Endodermal cell (in vitro differentiated cells): ENCODE measurements around the gene ZBTB46. TPM values are rescaled to one million over a fixed set of nuclear protein-coding genes. Genes with fewer than 3 reads are reported as not detected.

Source experiments
- DNase-seq: peaks from one replicate; pipeline ENCODE4 v3.0.0-alpha.2; 2017
- H3K27ac ChIP-seq: 2 replicates; pipeline ENCODE4 v1.5.1; 2013; ENCODE audit warnings: mild to moderate bottlenecking, low read depth, low read length, moderate library complexity
- H3K27me3 ChIP-seq: 2 replicates; pipeline ENCODE4 v1.6.1; 2013; ENCODE audit warnings: mild to moderate bottlenecking, low read length, moderate library complexity; ENCODE audit not compliant: insufficient read depth, control insufficient read depth, poor library complexity, severe bottlenecking
- H3K36me3 ChIP-seq: 2 replicates; pipeline ENCODE4 v1.7.0; 2013; ENCODE audit warnings: mild to moderate bottlenecking, low read length, moderate library complexity; ENCODE audit not compliant: control insufficient read depth, insufficient read depth
- H3K4me1 ChIP-seq: one replicate; pipeline ENCODE4 v1.7.0; 2013; ENCODE audit warnings: low read length; ENCODE audit not compliant: control insufficient read depth, insufficient read depth
- H3K4me3 ChIP-seq: 2 replicates; pipeline ENCODE4 v1.5.1; 2013; ENCODE audit warnings: mild to moderate bottlenecking, low read length, moderate library complexity
- H3K9ac ChIP-seq: 2 replicates; pipeline ENCODE4 v1.6.1; 2013; ENCODE audit warnings: mild to moderate bottlenecking, low read length, moderate library complexity; ENCODE audit not compliant: poor library complexity, severe bottlenecking; ENCODE audit errors: extremely low read depth
- H3K9me3 ChIP-seq: 2 replicates; pipeline ENCODE4 v1.6.1; 2013; ENCODE audit warnings: mild to moderate bottlenecking, low read length, moderate library complexity; ENCODE audit not compliant: control insufficient read depth
- H3K27ac Mint-ChIP-seq: 2 replicates; pipeline ENCODE4 v1.8.0; 2020; ENCODE audit warnings: mixed read lengths
- H3K27me3 Mint-ChIP-seq: 2 replicates; pipeline ENCODE4 v1.8.0; 2021; ENCODE audit warnings: mild to moderate bottlenecking, mixed read lengths; ENCODE audit not compliant: insufficient read depth
- H3K36me3 Mint-ChIP-seq: 2 replicates; pipeline ENCODE4 v1.8.0; 2020; ENCODE audit warnings: low read depth, mixed read lengths
- H3K4me1 Mint-ChIP-seq: 2 replicates; pipeline ENCODE4 v1.8.0; 2020; ENCODE audit warnings: mixed read lengths
- H3K4me3 Mint-ChIP-seq: 2 replicates; pipeline ENCODE4 v1.8.0; 2020; ENCODE audit warnings: mild to moderate bottlenecking, moderate library complexity, mixed read lengths
- H3K9me3 Mint-ChIP-seq: 2 replicates; pipeline ENCODE4 v1.8.0; 2020; ENCODE audit warnings: mild to moderate bottlenecking, mixed read lengths
- WGBS, 2 experiments: methylation state at CpG; one replicate each; pipeline versions ENCODE4 v1.1.5 to v1.1.7; 2013; ENCODE audit warnings: missing lambda C conversion rate in 2 of 2, mixed read lengths in 1 of 2; ENCODE audit not compliant: insufficient coverage in 1 of 2, insufficient read length in 1 of 2; 5-methylcytosine and 5-hydroxymethylcytosine counted together
- long read RNA-seq, 4 experiments: library from polyadenylated mRNA in 2 of 4; library from RNA in 1 of 4; library from capped mRNA in 1 of 4; stranded (forward) in 3 of 4; unstranded in 1 of 4; transcript quantifications; one replicate each; pipeline ENCODE4 v2.0.0, GENCODE V29; 2020 to 2021; ENCODE audit warnings: inconsistent platforms in 1 of 4
- polyA plus RNA-seq, 2 experiments: library from polyadenylated mRNA; stranded (reverse); fragments of 50-300 nt; gene quantifications; one replicate each; pipeline ENCODE4 v1.2.3, GENCODE V29; 2013
- total RNA-seq, 2 donors: library from RNA; stranded (reverse); fragmentation: NEBNext Ultra II Directional in 1 of 2; extraction: Animal tissue kit (Norgen Biotek cat#: 25700) in 1 of 2; gene quantifications; 2 replicates in 1 of 2; 3 replicates in 1 of 2; pipeline ENCODE4 v1.2.1, GENCODE V29; 2021
- TF ChIP-seq, protein P1 (sequence below): fragments of 200-600 bp; sonication (generic); conservative IDR thresholded peaks from 2 replicates; pipeline ENCODE4 v1.5.0; 2021; ENCODE audit warnings: antibody characterized with exemption, mild to moderate bottlenecking

The ZBTB46 gene, protein sequence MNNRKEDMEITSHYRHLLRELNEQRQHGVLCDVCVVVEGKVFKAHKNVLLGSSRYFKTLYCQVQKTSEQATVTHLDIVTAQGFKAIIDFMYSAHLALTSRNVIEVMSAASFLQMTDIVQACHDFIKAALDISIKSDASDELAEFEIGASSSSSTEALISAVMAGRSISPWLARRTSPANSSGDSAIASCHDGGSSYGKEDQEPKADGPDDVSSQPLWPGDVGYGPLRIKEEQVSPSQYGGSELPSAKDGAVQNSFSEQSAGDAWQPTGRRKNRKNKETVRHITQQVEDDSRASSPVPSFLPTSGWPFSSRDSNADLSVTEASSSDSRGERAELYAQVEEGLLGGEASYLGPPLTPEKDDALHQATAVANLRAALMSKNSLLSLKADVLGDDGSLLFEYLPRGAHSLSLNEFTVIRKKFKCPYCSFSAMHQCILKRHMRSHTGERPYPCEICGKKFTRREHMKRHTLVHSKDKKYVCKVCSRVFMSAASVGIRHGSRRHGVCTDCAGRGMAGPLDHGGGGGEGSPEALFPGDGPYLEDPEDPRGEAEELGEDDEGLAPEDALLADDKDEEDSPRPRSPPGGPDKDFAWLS
- 10 to 100 TPM; 24.9 to 25.9 TPM for total RNA-seq
- polyA plus RNA-seq (2013, experiment 1 of 2): 8.4 TPM
- 7.5 TPM for polyA plus RNA-seq (2013, experiment 2 of 2)
- long read RNA-seq, experiment 1, full-length matches to known transcripts: 1 of 10 reads
- long read RNA-seq, experiment 1, partial matches to known transcripts: 1 of 10 reads
- long read RNA-seq, experiment 1, other reads (novel, unspliced or antisense): 8 of 10 reads
- long read RNA-seq, experiment 2, full-length matches to known transcripts: 20 of 40 reads
- long read RNA-seq, experiment 2, partial matches to known transcripts: 4 of 40 reads
- long read RNA-seq, experiment 2, other reads (novel, unspliced or antisense): 16 of 40 reads
- long read RNA-seq, experiment 3, full-length matches to known transcripts: 1 of 9 reads
- long read RNA-seq, experiment 3, partial matches to known transcripts: 3 of 9 reads
- long read RNA-seq, experiment 3, other reads (novel, unspliced or antisense): 5 of 9 reads
- long read RNA-seq, experiment 4, partial matches to known transcripts: 0 of 1 reads
- long read RNA-seq, experiment 4, other reads (novel, unspliced or antisense): 1 of 1 reads

DNA sequence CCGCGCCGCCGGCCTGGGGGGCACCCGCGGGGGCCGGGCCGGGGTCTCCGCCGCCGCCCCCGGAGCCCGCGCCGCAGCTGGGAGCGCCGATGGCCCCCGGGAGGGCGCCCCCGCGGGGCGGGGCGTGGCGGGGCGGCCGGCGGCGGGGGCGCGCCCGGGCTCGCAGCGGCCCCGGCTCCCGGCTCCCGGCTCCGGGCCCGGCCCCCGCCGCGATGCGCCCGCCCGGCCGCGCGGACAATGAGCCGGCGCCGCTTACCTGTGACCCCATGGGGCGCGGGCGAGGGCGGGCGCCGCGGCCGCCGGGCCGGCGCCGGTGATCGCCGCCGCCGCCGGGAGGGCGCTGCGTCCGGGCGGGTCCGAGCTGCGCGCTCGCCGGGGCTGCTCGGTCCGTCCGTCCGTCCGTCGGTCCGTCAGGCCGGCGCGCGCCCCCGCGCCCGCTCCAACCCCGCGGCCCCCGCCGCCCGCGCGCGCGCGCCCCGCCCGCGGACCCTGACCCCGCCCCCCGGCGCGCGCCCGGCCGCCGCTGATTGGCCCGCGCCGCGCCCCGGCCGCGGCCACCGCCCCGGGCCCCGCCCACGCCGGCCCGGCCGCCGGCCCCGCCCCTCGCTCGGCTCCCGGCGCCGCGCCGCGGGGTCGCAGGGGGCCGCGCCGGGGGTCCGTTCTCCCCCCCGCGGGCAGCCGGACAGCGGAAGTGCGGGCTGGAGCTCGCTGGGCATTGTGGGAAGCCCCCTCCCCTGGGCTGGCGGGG is at the start of gene ZBTB46:
ZBTB46 (minus strand) TSS at position 424 of the 748 bp plus-strand sequence. CDS start 40,507 bp downstream, outside the sequence.
- Histone ChIP-seq H3K36me3 (no peaks in the 10 kb centered on the region), H3K4me3 (peak within 1 kb of the TSS; percentile 85), H3K27ac (no peak within 1 kb of the TSS), H3K27me3 (peaks cover 9% of the 10 kb centered on the region), H3K9ac (peak within 1 kb of the TSS; percentile 56), H3K9me3 (no peaks in the 10 kb centered on the region), H3K4me1 (peaks cover 7% of the 10 kb centered on the region)
- WGBS, 2 experiments: 0% methylated on average over 2 to 147 of the region's 147 CpGs
- peak; percentile 66 for DNase-seq
- TF ChIP-seq, protein P1, sequence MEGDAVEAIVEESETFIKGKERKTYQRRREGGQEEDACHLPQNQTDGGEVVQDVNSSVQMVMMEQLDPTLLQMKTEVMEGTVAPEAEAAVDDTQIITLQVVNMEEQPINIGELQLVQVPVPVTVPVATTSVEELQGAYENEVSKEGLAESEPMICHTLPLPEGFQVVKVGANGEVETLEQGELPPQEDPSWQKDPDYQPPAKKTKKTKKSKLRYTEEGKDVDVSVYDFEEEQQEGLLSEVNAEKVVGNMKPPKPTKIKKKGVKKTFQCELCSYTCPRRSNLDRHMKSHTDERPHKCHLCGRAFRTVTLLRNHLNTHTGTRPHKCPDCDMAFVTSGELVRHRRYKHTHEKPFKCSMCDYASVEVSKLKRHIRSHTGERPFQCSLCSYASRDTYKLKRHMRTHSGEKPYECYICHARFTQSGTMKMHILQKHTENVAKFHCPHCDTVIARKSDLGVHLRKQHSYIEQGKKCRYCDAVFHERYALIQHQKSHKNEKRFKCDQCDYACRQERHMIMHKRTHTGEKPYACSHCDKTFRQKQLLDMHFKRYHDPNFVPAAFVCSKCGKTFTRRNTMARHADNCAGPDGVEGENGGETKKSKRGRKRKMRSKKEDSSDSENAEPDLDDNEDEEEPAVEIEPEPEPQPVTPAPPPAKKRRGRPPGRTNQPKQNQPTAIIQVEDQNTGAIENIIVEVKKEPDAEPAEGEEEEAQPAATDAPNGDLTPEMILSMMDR: no peak
- no peak within 1 kb of the TSS for H3K27ac Mint-ChIP-seq
- H3K4me1 Mint-ChIP-seq: peaks cover 25% of the 10 kb centered on the region
- H3K4me3 Mint-ChIP-seq: peak within 1 kb of the TSS; percentile 62
- H3K27me3 Mint-ChIP-seq: peaks cover 32% of the 10 kb centered on the region
- H3K9me3 Mint-ChIP-seq: no peaks in the 10 kb centered on the region
- no peaks in the 10 kb centered on the region for H3K36me3 Mint-ChIP-seq

DNA sequence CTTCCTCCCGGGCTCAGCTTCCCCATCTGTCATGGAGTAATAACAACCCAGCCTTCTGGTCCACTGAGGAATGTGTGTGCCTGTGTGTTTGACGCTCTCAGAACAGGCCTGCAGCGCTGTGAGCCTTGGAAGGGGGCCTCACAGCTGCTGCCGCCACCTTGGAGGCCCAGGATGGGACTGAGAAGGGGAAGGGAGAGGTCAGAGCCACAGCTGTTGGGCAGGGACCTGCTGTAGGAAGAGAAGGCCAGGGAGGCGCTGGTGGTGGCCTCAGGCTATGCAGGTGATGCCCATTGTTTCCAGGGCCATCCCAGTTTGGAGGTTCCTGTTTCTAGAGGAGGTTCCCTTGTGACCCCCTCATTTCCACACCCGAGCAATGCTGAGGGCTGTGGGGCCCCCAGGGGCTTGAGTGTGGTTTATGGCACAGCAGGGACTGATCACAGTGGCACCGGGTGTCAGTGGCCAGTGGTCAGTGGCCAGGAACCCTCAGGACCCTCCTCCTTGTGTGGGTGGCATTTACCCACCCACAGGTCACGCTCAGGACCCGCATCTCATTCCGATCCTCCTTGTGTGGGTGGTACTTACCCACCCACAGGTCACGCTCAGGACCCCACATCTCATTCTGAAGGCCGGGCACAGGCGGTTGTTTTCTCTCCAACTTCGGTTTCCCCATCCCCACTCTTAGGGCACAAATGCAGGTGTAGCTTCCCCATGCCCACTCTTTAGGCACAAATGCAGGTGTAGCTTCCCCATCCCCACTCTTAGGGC is 48.0 kb upstream of the ZBTB46 start:
- Histone ChIP-seq H3K9me3 (no peaks in the 10 kb centered on the region), H3K9ac (no peak overlapping the region), H3K36me3 (peaks cover 48% of the 10 kb centered on the region), H3K27me3 (no peaks in the 10 kb centered on the region), H3K4me1 (no peaks in the 10 kb centered on the region), H3K27ac (peak overlapping the region; percentile 53), H3K4me3 (no peak overlapping the region)
- H3K4me3 Mint-ChIP-seq: no peak overlapping the region
- 93 to 98% methylated on average over 8 to 14 of the region's 14 CpGs for WGBS, 2 experiments
- no peaks in the 10 kb centered on the region for H3K27me3 Mint-ChIP-seq
- DNase-seq: no peak
- no peaks in the 10 kb centered on the region for H3K9me3 Mint-ChIP-seq
- peaks cover 58% of the 10 kb centered on the region for H3K36me3 Mint-ChIP-seq
- TF ChIP-seq, protein P1: no peak
- H3K27ac Mint-ChIP-seq: no peak overlapping the region
- no peaks in the 10 kb centered on the region for H3K4me1 Mint-ChIP-seq
